Activated T-cell treated with anti-CD3 and anti-CD28 coated beads for 48 hours (primary cell): ENCODE measurements around the gene SDCCAG8.
A peak's percentile ranks its signal among the peaks of the same experiment; 100 is the strongest.

Source experiments
- DNase-seq: peaks from one replicate; pipeline ENCODE4 v3.0.0-alpha.2; 2020; ENCODE audit warnings: low read depth

SDCCAG8 gene

GRCh38 chr1:243254233-243254926 is 1.5 kb upstream of the SDCCAG8 start:
- peak; percentile 57 for DNase-seq

- DNase-seq: peak; percentile 85
Measured at GRCh38 chr1:243254927-243255790, 682 bp upstream of the SDCCAG8 start, which contains the start of gene CEP170. Gene CEP170 (minus strand): TSS chr1:243255281. CDS start chr1:243225280, 30,001 bp downstream.

GRCh38 chr1:243256590-243256989 is 749 bp downstream of the SDCCAG8 start:
- DNase-seq: no peak

DNA sequence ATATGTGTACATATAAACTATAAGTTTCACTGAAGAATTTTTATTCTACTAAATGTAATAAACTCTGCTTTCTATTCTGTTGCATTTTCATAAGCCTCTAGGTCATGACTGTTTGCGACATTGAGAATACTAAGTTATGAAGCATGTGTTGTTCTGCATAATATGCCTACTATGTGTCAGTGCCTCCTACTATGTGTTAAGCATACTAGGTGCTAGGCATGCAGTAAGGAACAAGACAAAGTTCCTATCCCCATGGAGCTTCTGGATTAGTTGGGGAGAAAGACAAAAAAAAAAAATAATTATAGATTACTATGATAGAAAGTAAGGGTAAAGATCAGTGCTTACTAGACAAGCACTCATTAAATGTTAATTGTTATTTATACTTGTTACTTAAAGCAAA is 1.3 kb downstream of the SDCCAG8 start:
- no peak for DNase-seq

- no peak for DNase-seq
Measured at GRCh38 chr1:243258731-243259130, 2.9 kb downstream of the SDCCAG8 start.

- no peak for DNase-seq
Measured at GRCh38 chr1:243260221-243260880, 4.5 kb downstream of the SDCCAG8 start.

GRCh38 chr1:243261390-243261789 is 5.5 kb downstream of the SDCCAG8 start:
- no peak for DNase-seq

DNA sequence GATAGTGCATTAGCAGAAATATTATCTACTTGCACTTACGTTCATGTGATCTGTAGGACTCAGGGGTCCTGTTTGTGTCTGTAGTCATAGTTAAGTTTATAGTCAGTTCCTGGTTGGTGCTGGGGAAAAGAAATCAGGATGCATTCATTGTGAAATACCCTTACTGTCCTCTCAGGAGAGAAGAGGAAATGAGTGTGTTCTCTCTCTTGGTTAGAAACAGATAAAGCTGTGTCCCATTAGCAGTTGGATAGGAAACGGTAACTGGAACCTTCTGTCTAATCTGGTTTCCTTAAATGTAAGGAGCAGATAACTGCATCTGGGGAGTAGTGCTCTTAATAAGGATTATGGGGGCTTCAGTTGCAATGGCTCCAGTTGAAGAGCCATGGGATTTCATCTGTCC is 8.9 kb downstream of the SDCCAG8 start:
- DNase-seq: no peak

DNA sequence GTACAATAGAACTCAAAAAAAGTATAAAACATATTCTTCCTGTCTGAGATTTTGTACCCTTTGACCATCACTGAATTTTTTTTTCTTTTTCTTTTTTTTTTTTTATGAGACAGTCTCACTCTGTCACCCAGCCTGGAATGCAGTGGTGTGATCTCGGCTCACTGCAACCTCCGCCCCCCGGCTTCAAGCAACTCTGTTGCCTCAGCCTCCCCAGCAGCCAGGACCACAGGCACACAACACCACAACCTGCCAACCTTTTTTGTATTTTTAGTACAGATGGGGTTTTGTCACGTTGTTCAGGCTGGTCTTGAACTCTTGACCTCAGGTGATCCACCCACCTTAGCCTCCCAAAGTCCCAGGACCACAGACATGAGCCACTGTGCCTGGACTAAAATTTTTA is 10.4 kb downstream of the SDCCAG8 start:
- DNase-seq: no peak

DNA sequence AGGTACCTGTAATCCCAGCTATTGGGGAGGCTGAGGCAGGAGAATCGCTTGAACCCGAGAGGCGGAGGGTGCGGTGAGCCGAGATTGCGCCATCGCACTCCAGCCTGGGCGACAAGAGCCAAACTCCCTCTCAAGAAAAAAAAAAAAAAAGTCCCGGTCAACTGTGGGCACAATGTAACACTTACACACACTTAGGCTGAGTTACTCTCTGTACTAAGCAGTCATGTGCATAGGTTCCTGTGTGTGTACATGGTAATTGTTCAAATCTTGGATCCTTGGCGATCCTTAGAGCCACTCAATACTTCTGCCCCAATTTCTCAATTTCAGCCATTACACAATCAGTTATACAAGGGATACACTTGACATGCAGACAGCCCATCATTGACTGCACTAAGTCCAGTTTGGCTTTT is 11.6 kb downstream of the SDCCAG8 start:
- no peak for DNase-seq

- DNase-seq: no peak
Measured at GRCh38 chr1:243267914-243268653, 12.2 kb downstream of the SDCCAG8 start.

GRCh38 chr1:243268751-243269460 is 13.1 kb downstream of the SDCCAG8 start:
- no peak for DNase-seq

DNA sequence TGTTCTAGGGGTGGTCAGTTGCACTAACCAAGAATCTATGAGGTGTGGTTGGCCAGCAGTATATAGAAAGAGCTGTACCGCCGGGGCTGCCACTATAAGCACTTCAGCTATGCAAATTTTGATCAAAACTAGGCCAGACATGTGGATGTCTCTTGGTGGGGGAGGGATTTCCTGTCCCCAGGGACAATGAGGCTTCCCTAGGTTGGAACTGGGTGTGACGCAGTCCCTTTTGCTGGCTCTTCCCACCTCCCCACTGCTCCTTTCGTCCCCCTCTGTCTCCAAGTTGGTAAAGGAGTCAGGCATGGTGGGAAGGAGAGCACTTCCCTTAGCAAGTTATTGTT is 13.6 kb downstream of the SDCCAG8 start:
- DNase-seq: no peak

DNA sequence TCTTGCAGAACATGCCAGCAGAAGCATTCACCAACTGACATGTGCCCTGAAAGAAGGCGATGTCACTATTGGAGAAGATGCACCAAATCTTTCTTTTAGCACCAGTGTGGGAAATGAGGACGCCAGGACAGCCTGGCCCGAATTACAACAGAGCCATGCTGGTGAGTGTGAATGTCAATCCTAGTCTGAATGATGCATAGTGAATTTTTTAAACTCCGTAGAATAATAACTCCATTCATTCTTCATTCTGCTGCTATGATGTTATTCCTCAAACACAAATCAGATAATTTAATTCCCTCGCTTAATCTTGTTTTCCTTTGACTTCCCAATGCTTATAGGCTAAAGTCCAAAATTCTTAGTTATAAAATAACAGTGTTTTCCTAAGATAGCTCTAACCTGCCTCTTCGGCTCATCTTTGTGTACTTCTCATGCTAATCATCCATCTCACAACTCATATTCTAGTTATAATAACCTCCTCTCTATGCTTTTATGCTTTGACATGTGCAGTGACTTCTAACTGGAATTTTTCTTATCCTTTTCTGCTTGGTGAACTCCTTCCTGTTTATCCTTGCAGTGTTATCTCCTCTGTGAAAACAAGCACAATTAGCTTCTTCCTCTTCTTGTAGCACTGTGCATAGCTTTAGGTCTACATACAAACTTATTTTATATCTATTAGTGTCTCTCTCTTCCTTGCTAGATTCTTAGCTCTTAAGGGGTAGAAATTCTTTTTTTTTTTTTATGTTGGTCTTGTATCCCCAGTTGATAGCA is 14.4 kb downstream of the SDCCAG8 start:
- no peak for DNase-seq

DNA sequence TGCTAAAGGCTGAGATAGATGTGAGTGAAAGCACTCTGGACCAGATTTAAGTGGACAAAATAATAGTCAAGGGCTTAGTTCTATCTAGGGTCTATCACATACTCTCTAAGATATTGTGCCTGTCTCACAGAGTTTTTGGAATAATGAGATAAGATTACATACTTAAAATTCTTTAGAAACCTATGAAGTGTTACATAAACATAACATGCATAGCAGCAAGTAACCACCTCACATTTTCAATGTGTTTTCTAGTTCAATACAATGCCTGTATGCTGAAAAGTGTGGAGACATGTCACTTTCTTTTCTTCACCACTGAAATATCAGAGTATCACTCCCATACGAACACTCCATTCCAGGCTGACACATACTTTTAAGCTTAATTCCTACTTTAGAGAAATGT is 16.2 kb downstream of the SDCCAG8 start:
- no peak for DNase-seq

- no peak for DNase-seq
Measured at GRCh38 chr1:243272401-243272800, 16.6 kb downstream of the SDCCAG8 start.

DNA sequence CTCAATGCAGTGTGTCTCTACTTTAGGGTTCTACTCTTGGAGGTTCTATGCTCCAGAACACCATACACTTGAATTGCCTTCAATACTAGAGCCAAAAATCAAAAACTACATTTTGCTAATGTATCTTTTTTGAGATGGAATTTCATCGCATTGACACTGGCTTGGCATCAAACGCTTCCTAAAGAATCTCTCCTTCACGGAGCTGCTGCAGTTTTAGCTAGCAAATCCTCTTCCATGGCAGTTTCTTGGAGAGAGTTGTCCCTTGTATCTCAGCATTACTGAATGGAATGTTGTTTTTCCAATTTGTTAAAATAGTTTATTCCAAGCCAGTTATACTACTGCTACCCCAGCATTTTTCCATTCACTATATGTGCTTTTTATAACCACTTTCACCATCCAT is 17.7 kb downstream of the SDCCAG8 start:
- no peak for DNase-seq

GRCh38 chr1:243273945-243274344 is 18.1 kb downstream of the SDCCAG8 start:
- DNase-seq: no peak

GRCh38 chr1:243275316-243275715 is 19.5 kb downstream of the SDCCAG8 start:
- no peak for DNase-seq

DNA sequence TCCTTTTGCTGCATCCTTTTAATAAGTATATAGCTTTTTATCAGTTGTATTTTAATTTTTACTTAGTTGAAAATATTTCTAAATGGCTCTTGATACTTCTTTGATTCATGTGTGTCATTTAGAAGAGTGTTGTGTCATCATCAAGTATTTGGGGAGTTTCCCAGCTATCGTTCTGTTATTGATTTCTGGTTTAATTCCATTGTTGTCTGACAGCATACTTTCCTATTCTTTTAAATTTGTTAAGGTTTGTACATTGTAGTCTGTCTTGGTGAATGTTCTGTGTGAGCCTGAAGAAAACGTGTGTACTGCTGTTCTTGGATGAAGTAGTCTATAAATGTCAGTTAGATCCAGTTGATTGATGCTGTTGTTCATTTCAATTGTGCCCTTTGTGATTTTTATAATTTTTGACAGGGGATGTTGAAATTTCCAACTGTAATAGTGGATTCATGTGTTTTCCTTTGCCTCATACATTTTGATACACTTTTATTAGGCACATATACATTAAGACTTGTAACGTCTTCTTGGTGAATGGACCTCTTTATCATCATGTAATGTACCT is 24.8 kb downstream of the SDCCAG8 start:
- no peak for DNase-seq
